GM19463 (cell line): ENCODE data around the gene IMPA2.

Experiments used
- ATAC-seq: cut with Tn5 transposase; IDR thresholded peaks from one replicate; pipeline ENCODE4 v1.9.1; 2021; ENCODE audit warnings: mild to moderate bottlenecking, moderate library complexity; ENCODE audit not compliant: unreplicated experiment

Gene IMPA2

GRCh38 chr18:12006488-12006840, 25.2 kb downstream of the IMPA2 start:
- no peak for ATAC-seq

- ATAC-seq, result no peak
These were observed 25.8 kb downstream of the IMPA2 start for GRCh38 chr18:12007063-12007462.

- no peak for ATAC-seq
These were observed 27.0 kb downstream of the IMPA2 start for GRCh38 chr18:12008181-12008767.

- no peak for ATAC-seq
These were observed 27.7 kb downstream of the IMPA2 start for GRCh38 chr18:12008842-12009580.

GRCh38 chr18:12009581-12010140, 28.4 kb downstream of the IMPA2 start:
- no peak for ATAC-seq

GRCh38 chr18:12010187-12010802, 29.0 kb downstream of the IMPA2 start:
- ATAC-seq, result no peak

GRCh38 chr18:12011199-12011956, 30.1 kb downstream of the IMPA2 start:
- no peak for ATAC-seq

GRCh38 chr18:12011957-12012549, 30.7 kb downstream of the IMPA2 start:
- no peak for ATAC-seq

GRCh38 chr18:12012697-12013096, 31.4 kb downstream of the IMPA2 start:
- ATAC-seq, result no peak

- ATAC-seq, result no peak
These were observed 32.0 kb downstream of the IMPA2 start for GRCh38 chr18:12013186-12013916.

- ATAC-seq, result no peak
These were observed 32.8 kb downstream of the IMPA2 start for GRCh38 chr18:12014086-12014485.

- ATAC-seq, result no peak
These were observed 33.5 kb downstream of the IMPA2 start for GRCh38 chr18:12014521-12015415.

- no peak for ATAC-seq
These were observed 34.2 kb downstream of the IMPA2 start for GRCh38 chr18:12015416-12016062.

- ATAC-seq, result no peak
These were observed 35.8 kb downstream of the IMPA2 start for GRCh38 chr18:12017081-12017480.

GRCh38 chr18:12018861-12019260, 37.6 kb downstream of the IMPA2 start:
- no peak for ATAC-seq

GRCh38 chr18:12021077-12021476, 39.8 kb downstream of the IMPA2 start:
- ATAC-seq, result no peak

GRCh38 chr18:12021596-12021995, 40.3 kb downstream of the IMPA2 start:
- ATAC-seq, result no peak

GRCh38 chr18:12023375-12023774, 42.1 kb downstream of the IMPA2 start:
- ATAC-seq, result no peak

GRCh38 chr18:12026562-12026961, 45.3 kb downstream of the IMPA2 start:
- no peak for ATAC-seq
